Measurements from ENCODE around the gene ST8SIA5. TPM values are rescaled to one million over a fixed set of nuclear protein-coding genes. Genes with fewer than 3 reads are reported as not detected.

Gene ST8SIA5
- total and polyA plus RNA-seq, 10 of the 15 experiments (the other 5 are each of a cell fraction or from before 2014, with no cell fraction given): 0.02 to 0.32 (median 0.12) TPM; not detected in 1

DNA sequence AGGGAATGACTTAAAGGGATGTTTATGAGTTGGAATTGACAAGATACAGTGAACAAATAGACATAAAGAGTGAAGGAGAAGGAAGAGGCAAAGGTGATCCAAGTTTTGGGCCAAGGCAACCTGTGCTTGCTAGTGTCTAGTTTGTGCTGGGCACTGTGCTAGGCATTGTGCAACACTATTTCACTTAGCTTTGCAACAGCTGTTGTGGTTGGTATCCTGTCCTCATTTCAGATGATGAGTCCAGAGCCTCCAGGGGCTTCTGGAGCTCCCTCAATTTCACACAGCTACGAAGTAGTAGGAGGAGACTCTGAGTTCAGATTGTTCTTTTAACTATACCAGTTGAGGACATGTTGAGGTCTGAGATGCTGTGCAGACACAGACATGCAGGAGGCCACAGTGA, 81.7 kb downstream of the ST8SIA5 start:
- BruUV-seq (replicated peaks): no TSS peak
- Histone ChIP-seq H3K79me2 (ENCODE audit: control insufficient read depth, insufficient read depth, low read length) (no peaks in the 10 kb centered on the region), H3K9me3 (replicated peaks; ENCODE audit: control insufficient read depth, insufficient read depth, low read length) (no peaks in the 10 kb centered on the region), H3K27me3 (replicated peaks in 1 of 2; ENCODE audit: control insufficient read depth in 2 of 2, insufficient read depth in 2 of 2, low read length in 1 of 2) (peaks cover 0 to 4% of the 10 kb centered on the region in 2 experiments; a peak in 1 of 4 replicates), H3K27ac (ENCODE audit: control insufficient read depth, insufficient read depth) (no peak overlapping the region), H3K36me3 (ENCODE audit: control insufficient read depth in 2 of 2, insufficient read depth in 2 of 2, low read length in 1 of 2) (no peaks in the 10 kb centered on the region), H3K4me2 (ENCODE audit: control insufficient read depth, insufficient read depth) (no peak overlapping the region), H3K4me3 (no peak overlapping the region), H3K4me1 (ENCODE audit: control insufficient read depth, insufficient read depth, low read length) (no peaks in the 10 kb centered on the region), H3K9ac (ENCODE audit: control insufficient read depth, insufficient read depth, low read length) (no peak overlapping the region), H4K20me1 (ENCODE audit: control insufficient read depth, insufficient read depth) (no peaks in the 10 kb centered on the region; the same call in 1 of the 2 replicates), H2AFZ (ENCODE audit: control insufficient read depth, low read depth, low read length) (no peak overlapping the region)
- in situ Hi-C loops (cut with MboI) (no loop called here), intact Hi-C loops (cut with micrococcal nuclease; ENCODE audit: unreplicated experiment) (no loop called here)
- RAD21 ChIA-PET (ENCODE audit: unreplicated experiment): no interaction called here
- CTCF ChIA-PET: no interaction called here
- DNase-seq (ENCODE audit: low read depth, low spot score) (no peak), ATAC-seq (no peak), FAIRE-seq (no peak)
- POLR2A ChIA-PET: no interaction called here
- WGBS (ENCODE audit: insufficient coverage, insufficient replicate concordance, low lambda C conversion rate, missing lambda C conversion rate): 0% methylated on average over 1 of the region's 1 CpG
- no peak for TF ChIP-seq RBBP5 (conservative IDR thresholded peaks at IDR 0.05)
- no peak for TF ChIP-seq MTA2 (IDR thresholded peaks at IDR 0.05; ENCODE audit: low read depth)
- no peak for TF ChIP-seq KLF5 (IDR thresholded peaks at IDR 0.05; ENCODE audit: partially characterized antibody)
- no peak for TF ChIP-seq YY1 (IDR thresholded peaks at IDR 0.05; ENCODE audit: low read depth, low read length)
- TF ChIP-seq MLLT1 (IDR thresholded peaks at IDR 0.05): no peak
- no peak for TF ChIP-seq MYB (IDR thresholded peaks at IDR 0.05; ENCODE audit: borderline replicate concordance, low read depth, low read length)
- TF ChIP-seq, protein P1, sequence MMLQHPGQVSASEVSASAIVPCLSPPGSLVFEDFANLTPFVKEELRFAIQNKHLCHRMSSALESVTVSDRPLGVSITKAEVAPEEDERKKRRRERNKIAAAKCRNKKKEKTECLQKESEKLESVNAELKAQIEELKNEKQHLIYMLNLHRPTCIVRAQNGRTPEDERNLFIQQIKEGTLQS (IDR thresholded peaks at IDR 0.05; ENCODE audit: borderline replicate concordance, extremely low read depth, low read depth, low read length): no peak
- TF ChIP-seq HDAC2 (IDR thresholded peaks at IDR 0.05): no peak
- TF ChIP-seq, protein P2, sequence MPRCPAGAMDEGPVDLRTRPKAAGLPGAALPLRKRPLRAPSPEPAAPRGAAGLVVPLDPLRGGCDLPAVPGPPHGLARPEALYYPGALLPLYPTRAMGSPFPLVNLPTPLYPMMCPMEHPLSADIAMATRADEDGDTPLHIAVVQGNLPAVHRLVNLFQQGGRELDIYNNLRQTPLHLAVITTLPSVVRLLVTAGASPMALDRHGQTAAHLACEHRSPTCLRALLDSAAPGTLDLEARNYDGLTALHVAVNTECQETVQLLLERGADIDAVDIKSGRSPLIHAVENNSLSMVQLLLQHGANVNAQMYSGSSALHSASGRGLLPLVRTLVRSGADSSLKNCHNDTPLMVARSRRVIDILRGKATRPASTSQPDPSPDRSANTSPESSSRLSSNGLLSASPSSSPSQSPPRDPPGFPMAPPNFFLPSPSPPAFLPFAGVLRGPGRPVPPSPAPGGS (IDR thresholded peaks at IDR 0.05; ENCODE audit: borderline replicate concordance, insufficient read depth, low read depth, low read length, poor library complexity, severe bottlenecking): no peak
- TF ChIP-seq, protein P3, sequence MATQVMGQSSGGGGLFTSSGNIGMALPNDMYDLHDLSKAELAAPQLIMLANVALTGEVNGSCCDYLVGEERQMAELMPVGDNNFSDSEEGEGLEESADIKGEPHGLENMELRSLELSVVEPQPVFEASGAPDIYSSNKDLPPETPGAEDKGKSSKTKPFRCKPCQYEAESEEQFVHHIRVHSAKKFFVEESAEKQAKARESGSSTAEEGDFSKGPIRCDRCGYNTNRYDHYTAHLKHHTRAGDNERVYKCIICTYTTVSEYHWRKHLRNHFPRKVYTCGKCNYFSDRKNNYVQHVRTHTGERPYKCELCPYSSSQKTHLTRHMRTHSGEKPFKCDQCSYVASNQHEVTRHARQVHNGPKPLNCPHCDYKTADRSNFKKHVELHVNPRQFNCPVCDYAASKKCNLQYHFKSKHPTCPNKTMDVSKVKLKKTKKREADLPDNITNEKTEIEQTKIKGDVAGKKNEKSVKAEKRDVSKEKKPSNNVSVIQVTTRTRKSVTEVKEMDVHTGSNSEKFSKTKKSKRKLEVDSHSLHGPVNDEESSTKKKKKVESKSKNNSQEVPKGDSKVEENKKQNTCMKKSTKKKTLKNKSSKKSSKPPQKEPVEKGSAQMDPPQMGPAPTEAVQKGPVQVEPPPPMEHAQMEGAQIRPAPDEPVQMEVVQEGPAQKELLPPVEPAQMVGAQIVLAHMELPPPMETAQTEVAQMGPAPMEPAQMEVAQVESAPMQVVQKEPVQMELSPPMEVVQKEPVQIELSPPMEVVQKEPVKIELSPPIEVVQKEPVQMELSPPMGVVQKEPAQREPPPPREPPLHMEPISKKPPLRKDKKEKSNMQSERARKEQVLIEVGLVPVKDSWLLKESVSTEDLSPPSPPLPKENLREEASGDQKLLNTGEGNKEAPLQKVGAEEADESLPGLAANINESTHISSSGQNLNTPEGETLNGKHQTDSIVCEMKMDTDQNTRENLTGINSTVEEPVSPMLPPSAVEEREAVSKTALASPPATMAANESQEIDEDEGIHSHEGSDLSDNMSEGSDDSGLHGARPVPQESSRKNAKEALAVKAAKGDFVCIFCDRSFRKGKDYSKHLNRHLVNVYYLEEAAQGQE (IDR thresholded peaks at IDR 0.05; ENCODE audit: low read depth, low read length): no peak
- SMC1A ChIA-PET (ENCODE audit: uncharacterized antibody, unreplicated experiment): no interaction called here
